Measurements from ENCODE around the gene RPS16. TPM values are rescaled to one million over a fixed set of nuclear protein-coding genes. Genes with fewer than 3 reads are reported as not detected.

RPS16 gene
- total RNA-seq, 3 donors from 2014 or later: 3,250 to 3,505 (median 3,474) TPM

- no peaks in the 10 kb centered on the region for H3K27me3 Mint-ChIP-seq (ENCODE audit: low read depth)
- H3K4me1 Mint-ChIP-seq (ENCODE audit: low read depth): peaks cover 46% of the 10 kb centered on the region
- H3K36me3 Mint-ChIP-seq (ENCODE audit: insufficient read depth): peaks cover 30% of the 10 kb centered on the region
- peak overlapping the region; percentile 100 for H3K4me3 Mint-ChIP-seq
- H3K9me3 Mint-ChIP-seq: no peaks in the 10 kb centered on the region
- ATAC-seq (no peak), DNase-seq (no peak)
Measured at GRCh38 chr19:39434123-39435076, 1.3 kb downstream of the RPS16 start.

- Mint-ChIP-seq H3K9me3 (no peaks in the 10 kb centered on the region), H3K4me3 (peak overlapping the region; percentile 100), H3K27me3 (ENCODE audit: low read depth) (no peaks in the 10 kb centered on the region), H3K4me1 (ENCODE audit: low read depth) (peaks cover 46% of the 10 kb centered on the region), H3K36me3 (ENCODE audit: insufficient read depth) (peaks cover 30% of the 10 kb centered on the region)
- ATAC-seq (no peak), DNase-seq (no peak)
Measured at GRCh38 chr19:39433480-39434079, 2.2 kb downstream of the RPS16 start.

GRCh38 chr19:39432677-39433025 lies 3.1 kb downstream of the RPS16 start:
- H3K36me3 Mint-ChIP-seq (ENCODE audit: insufficient read depth): peaks cover 30% of the 10 kb centered on the region

GRCh38 chr19:39430675-39431593 lies 4.8 kb downstream of the RPS16 start:
- ATAC-seq (peak; percentile 66 to 71), DNase-seq (peak; percentile 42)
- Mint-ChIP-seq H3K4me1 (ENCODE audit: low read depth) (peaks cover 37% of the 10 kb centered on the region), H3K9me3 (no peaks in the 10 kb centered on the region), H3K27me3 (ENCODE audit: low read depth) (no peaks in the 10 kb centered on the region), H3K36me3 (ENCODE audit: insufficient read depth) (peaks cover 30% of the 10 kb centered on the region), H3K4me3 (peak overlapping the region; percentile 45)

More at GRCh38 chr19:39432677-39433025, 3.1 kb downstream of the RPS16 start:
- no peaks in the 10 kb centered on the region for H3K9me3 Mint-ChIP-seq
- H3K4me1 Mint-ChIP-seq (ENCODE audit: low read depth): peaks cover 46% of the 10 kb centered on the region
- H3K4me3 Mint-ChIP-seq: peak overlapping the region; percentile 55
- ATAC-seq (no peak), DNase-seq (no peak)
- no peaks in the 10 kb centered on the region for H3K27me3 Mint-ChIP-seq (ENCODE audit: low read depth)

- Mint-ChIP-seq H3K4me1 (ENCODE audit: low read depth) (peaks cover 23% of the 10 kb centered on the region), H3K27me3 (ENCODE audit: low read depth) (no peaks in the 10 kb centered on the region), H3K36me3 (ENCODE audit: insufficient read depth) (peaks cover 17% of the 10 kb centered on the region), H3K4me3 (no peak overlapping the region), H3K9me3 (no peaks in the 10 kb centered on the region)
- no peak for ATAC-seq
- no peak for DNase-seq
Measured at GRCh38 chr19:39428283-39429112, 7.3 kb downstream of the RPS16 start.

- Mint-ChIP-seq H3K4me3 (no peak overlapping the region), H3K36me3 (ENCODE audit: insufficient read depth) (peaks cover 12% of the 10 kb centered on the region), H3K4me1 (ENCODE audit: low read depth) (peaks cover 16% of the 10 kb centered on the region), H3K27me3 (ENCODE audit: low read depth) (no peaks in the 10 kb centered on the region), H3K9me3 (no peaks in the 10 kb centered on the region)
- ATAC-seq (no peak), DNase-seq (no peak)
Measured at GRCh38 chr19:39427707-39428106, 8.0 kb downstream of the RPS16 start.

GRCh38 chr19:39426170-39426569 lies 9.6 kb downstream of the RPS16 start:
- no peaks in the 10 kb centered on the region for H3K9me3 Mint-ChIP-seq
- H3K4me3 Mint-ChIP-seq: no peak overlapping the region
- peaks cover 9% of the 10 kb centered on the region for H3K4me1 Mint-ChIP-seq (ENCODE audit: low read depth)
- ATAC-seq: no peak
- DNase-seq: no peak
- H3K27me3 Mint-ChIP-seq (ENCODE audit: low read depth): no peaks in the 10 kb centered on the region
- H3K36me3 Mint-ChIP-seq (ENCODE audit: insufficient read depth): peaks cover 8% of the 10 kb centered on the region

- peaks cover 7% of the 10 kb centered on the region for H3K36me3 Mint-ChIP-seq (ENCODE audit: insufficient read depth)
- no peaks in the 10 kb centered on the region for H3K9me3 Mint-ChIP-seq
- ATAC-seq (no peak), DNase-seq (no peak)
- peaks cover 5% of the 10 kb centered on the region for H3K4me1 Mint-ChIP-seq (ENCODE audit: low read depth)
- H3K4me3 Mint-ChIP-seq: no peak overlapping the region
- no peaks in the 10 kb centered on the region for H3K27me3 Mint-ChIP-seq (ENCODE audit: low read depth)
Measured at GRCh38 chr19:39425744-39426143, 10.0 kb downstream of the RPS16 start.

- ATAC-seq: no peak
- Mint-ChIP-seq H3K27me3 (ENCODE audit: low read depth) (no peaks in the 10 kb centered on the region), H3K9me3 (no peaks in the 10 kb centered on the region), H3K4me3 (no peak overlapping the region), H3K4me1 (ENCODE audit: low read depth) (no peaks in the 10 kb centered on the region), H3K36me3 (ENCODE audit: insufficient read depth) (peaks cover 7% of the 10 kb centered on the region)
- no peak for DNase-seq
Measured at GRCh38 chr19:39424934-39425333, 10.8 kb downstream of the RPS16 start.

GRCh38 chr19:39423258-39424086 lies 12.3 kb downstream of the RPS16 start:
- Mint-ChIP-seq H3K36me3 (ENCODE audit: insufficient read depth) (peaks cover 11% of the 10 kb centered on the region), H3K9me3 (no peaks in the 10 kb centered on the region), H3K27me3 (ENCODE audit: low read depth) (no peaks in the 10 kb centered on the region), H3K4me3 (no peak overlapping the region), H3K4me1 (ENCODE audit: low read depth) (no peaks in the 10 kb centered on the region)
- DNase-seq (no peak), ATAC-seq (no peak)

GRCh38 chr19:39422020-39422419 lies 13.7 kb downstream of the RPS16 start:
- DNase-seq (no peak), ATAC-seq (no peak)
- Mint-ChIP-seq H3K36me3 (ENCODE audit: insufficient read depth) (peaks cover 11% of the 10 kb centered on the region), H3K4me1 (ENCODE audit: low read depth) (no peaks in the 10 kb centered on the region), H3K27me3 (ENCODE audit: low read depth) (no peaks in the 10 kb centered on the region), H3K9me3 (no peaks in the 10 kb centered on the region), H3K4me3 (no peak overlapping the region)

GRCh38 chr19:39420769-39421168 lies 15.0 kb downstream of the RPS16 start:
- H3K36me3 Mint-ChIP-seq (ENCODE audit: insufficient read depth): peaks cover 11% of the 10 kb centered on the region
- no peaks in the 10 kb centered on the region for H3K9me3 Mint-ChIP-seq
- no peak overlapping the region for H3K4me3 Mint-ChIP-seq
- H3K4me1 Mint-ChIP-seq (ENCODE audit: low read depth): no peaks in the 10 kb centered on the region
- no peak for DNase-seq
- ATAC-seq: no peak
- H3K27me3 Mint-ChIP-seq (ENCODE audit: low read depth): no peaks in the 10 kb centered on the region

GRCh38 chr19:39419003-39419402 lies 16.7 kb downstream of the RPS16 start:
- peaks cover 8% of the 10 kb centered on the region for H3K4me1 Mint-ChIP-seq (ENCODE audit: low read depth)
- H3K36me3 Mint-ChIP-seq (ENCODE audit: insufficient read depth): peaks cover 10% of the 10 kb centered on the region
- H3K27me3 Mint-ChIP-seq (ENCODE audit: low read depth): no peaks in the 10 kb centered on the region
- DNase-seq (no peak), ATAC-seq (no peak)
- H3K9me3 Mint-ChIP-seq: no peaks in the 10 kb centered on the region
- no peak overlapping the region for H3K4me3 Mint-ChIP-seq

All from activated T-cell treated with anti-CD3 and anti-CD28 coated beads, Interleukin-2, amount 50 U/mL, for 4 hours (primary cell).